ENCODE measurements around the gene CHM.
"Not testable (repeated sequence)": the region's sequence is repeated elsewhere in the genome, so short reads cannot be mapped to it uniquely, and the experiment has no call there.

Gene CHM

GRCh38 chrX:85994797-85995196, 52.6 kb downstream of the CHM start:
- DNase-seq: no peak

DNA sequence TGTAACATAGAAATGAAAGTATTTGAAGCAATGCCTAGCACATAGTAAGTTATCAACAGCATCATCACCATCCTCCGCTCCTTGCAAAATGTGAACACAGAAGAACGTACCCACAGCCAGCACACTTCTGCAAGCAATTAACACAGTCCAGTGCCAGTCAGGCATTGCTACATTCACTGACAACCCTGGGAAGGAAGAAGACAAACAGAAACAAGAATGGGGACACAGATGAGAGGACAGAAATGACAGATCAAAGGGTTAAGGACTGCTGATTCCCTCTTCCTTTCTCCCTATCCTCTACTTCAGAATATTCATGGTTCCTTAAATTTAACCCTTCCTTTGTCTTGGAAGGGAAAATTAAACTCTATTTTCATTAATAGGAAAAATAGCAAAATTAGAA, 53.1 kb downstream of the CHM start:
- DNase-seq: no peak

- DNase-seq: no peak
Observed at GRCh38 chrX:85993539-85994197, 53.7 kb downstream of the CHM start.

- DNase-seq: peak; percentile 6
Observed at GRCh38 chrX:85992811-85993229, 54.5 kb downstream of the CHM start.

DNA sequence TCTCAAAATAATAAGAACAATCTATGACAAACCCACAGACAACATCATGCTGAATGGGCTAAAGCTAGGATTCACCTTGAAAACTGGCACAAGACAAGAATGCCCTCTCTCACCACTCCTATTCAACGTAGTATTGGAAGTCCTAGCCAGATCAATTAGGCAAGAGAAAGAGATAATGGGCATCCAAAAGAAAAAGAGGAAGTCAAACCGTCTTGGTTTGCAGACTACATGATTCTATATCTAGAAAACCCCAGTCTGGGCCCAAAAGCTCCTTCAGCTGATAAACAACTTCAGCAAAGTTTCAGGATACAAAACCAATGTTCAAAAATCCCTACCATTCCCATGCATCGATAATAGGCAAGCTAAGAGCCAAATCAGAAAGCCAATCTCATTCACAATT, 59.0 kb downstream of the CHM start:
- DNase-seq: no peak

DNA sequence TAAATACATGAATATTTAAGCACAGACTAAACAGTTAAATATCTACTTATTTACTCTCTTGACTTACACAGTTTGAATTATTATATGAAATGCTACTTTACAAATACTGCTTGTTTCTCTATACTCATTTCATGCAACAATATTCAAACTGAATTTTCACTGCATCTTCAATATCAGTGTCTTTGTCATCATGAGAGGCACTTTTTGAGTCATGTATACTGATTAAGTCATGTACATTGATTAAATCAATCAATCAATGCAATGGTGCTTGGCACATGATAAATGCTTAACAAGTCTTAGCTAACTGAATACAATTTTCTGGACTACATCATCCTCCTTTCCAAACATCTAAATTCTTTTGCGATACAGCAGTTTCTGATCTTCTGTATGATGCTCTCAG, 67.1 kb downstream of the CHM start:
- DNase-seq: no peak

- no peak for DNase-seq
Observed at GRCh38 chrX:85977218-85977617, 70.1 kb downstream of the CHM start.

DNA sequence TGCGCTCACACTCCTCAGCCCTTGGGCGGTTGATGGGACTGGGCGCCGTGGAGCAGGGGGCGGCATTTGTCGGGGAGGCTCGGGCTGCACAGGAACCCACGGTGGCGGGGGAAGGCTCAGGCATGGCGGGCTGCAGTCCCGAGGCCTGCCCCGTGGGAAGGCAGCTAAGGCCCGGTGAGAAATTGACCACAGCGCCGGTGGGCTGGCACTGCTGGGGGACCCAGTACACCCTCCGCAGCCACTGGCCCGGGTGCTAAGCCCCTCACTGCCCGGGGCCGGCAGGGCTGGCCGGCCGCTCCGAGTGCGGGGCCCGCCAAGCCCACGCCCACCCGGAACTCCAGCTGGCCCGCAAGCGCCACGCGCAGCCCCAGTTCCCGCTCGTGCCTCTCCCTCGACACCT, 75.0 kb downstream of the CHM start:
- not testable (repeated sequence) for DNase-seq

- no peak for DNase-seq
Observed at GRCh38 chrX:85964744-85965143, 82.6 kb downstream of the CHM start.

DNA sequence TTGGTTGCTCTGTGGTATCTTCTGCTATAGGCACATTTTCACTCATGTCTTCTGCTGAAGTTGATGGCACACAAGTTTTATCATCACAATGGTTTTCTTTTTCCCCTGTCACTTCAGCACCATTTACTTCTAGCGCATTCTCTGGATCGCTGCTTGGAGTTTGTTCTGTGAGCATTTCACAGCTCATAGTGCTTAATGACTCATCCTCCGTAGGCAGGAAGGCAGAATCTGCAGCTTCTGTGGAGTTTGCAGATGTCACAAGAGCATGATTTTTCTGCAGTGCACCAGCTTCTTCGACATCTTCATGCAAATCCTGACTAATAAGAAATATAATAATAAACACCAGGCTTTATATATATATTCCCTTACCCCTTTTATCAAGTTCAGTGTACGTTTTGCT, 83.6 kb downstream of the CHM start:
- DNase-seq: no peak

DNA sequence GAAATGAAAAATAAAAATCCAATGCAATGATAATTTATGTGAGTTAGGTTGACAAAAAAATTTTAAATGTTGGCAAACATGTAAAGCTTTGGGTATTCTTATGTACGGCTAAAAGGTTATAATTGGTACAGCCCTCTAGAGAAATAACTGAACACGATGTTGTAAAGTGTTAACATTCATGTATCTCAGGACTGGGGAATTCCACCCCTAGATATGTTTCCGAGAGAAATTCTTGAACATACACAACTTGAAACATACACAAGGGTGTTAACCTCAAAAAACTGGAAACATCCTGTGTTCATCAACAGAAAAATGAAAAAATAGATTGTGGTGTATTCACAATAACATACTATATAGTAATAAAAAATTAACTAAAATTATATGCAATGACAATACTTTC, 91.8 kb downstream of the CHM start:
- no peak for DNase-seq

GRCh38 chrX:85944751-85945150, 102.6 kb downstream of the CHM start:
- not testable (repeated sequence) for DNase-seq

GRCh38 chrX:85941275-85941674, 106.1 kb downstream of the CHM start:
- no peak for DNase-seq

- not testable (repeated sequence) for DNase-seq
Observed at GRCh38 chrX:85939942-85940341, 107.4 kb downstream of the CHM start.

- not testable (repeated sequence) for DNase-seq
Observed at GRCh38 chrX:85934399-85934798, 113.0 kb downstream of the CHM start.

DNA sequence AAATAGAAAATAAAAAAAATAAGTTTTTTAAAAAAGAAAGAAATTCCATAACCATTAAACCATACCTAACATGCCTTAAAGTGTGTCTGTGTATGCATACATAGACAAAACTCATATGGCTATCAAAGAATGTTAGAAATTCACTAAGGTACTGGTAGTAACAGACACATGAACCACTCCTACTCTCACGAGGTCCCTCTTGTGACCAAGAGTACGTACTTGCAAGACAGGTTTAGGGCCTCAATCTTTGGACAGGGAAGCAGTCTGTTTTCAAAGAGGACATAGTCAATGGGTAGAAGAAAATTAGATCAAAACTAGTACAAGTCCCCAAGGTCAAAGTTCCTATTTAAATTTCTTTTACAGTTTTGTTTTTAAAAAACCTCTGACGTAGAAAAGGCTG, 117.3 kb downstream of the CHM start:
- DNase-seq: no peak

GRCh38 chrX:85928606-85929005, 118.8 kb downstream of the CHM start:
- no peak for DNase-seq

DNA sequence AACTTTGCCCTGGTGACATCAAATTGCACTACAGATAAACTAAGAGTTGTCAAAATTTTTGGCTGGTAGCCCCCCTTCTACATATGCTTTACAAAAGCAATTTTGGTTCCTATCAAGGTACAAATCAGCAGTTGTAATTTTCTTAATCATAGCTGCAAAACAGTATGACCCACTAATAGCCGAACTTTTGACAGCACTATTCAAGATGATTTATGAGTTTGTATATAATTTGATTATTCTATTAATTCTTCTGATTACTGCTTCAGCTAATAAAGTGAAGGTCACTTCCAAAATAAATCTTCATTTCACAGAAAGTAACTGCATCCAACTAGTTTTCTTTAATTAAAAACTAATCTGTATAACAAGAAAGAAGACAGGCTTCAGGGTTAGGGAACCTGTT, 119.6 kb downstream of the CHM start:
- DNase-seq: no peak

DNA sequence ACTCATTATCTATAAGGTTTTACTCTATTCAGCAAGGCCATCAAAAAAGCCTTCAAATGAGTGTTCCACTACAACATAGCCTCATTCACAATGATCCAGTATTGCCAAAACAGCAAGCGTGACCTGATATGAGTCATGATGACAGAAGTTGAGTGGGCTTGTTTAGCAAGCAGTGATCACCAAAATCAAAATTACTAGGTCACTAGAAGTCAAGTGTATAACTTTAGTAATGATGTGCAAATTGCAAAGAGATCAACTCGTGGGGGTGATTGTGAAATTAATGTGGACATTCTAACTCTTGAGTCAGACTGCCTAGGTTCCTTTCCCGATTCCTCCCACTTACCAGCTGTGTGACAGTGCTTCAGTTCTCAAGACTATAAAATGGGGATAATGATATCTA, 124.5 kb downstream of the CHM start:
- DNase-seq: no peak

DNA sequence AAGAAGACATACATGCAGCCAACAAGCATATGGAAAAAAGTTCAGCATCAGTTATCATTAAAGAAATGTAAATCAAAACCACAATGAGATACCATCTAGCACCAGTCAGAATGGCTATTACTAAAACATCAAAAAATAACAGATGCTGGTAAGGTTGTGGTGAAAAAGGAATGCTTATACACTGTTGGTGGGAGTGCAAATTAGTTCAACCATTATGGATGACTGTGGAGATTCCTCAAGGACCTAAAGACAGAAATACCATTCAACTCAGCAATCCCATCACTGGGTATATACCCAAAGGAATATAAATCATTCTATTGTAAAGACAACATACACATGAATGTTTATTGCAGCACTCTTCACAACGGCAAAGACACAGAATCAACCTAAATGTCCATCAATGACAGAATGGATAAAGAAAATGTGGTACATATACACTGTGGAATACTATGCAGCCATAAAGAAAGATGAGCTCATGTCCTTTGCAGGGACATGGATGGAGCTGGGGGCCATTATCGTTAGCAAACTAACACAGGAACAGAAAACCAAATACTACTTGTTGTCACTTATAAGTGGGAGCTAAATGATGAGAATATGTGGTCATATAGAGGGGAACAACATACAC, 130.6 kb downstream of the CHM start:
- DNase-seq: not testable (repeated sequence)

DNA sequence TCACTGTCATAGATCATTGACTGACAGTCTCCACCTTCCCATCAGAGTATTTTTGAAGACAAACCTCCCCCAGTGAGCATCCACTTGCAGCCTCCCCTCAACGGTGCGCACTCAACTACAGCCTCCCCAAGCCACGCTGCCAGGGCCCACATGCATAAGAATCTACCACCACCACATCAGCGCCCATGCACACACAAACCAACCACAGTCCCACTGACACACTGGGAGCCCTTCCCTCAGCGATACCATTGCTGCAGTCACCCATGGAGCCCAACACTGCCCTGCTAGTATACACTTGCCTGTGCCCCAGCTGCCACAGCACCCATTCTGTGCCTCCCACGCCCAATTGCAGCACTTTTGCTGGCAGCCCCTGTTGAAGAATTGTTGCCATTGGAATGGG, 132.9 kb downstream of the CHM start:
- DNase-seq: no peak

DNA sequence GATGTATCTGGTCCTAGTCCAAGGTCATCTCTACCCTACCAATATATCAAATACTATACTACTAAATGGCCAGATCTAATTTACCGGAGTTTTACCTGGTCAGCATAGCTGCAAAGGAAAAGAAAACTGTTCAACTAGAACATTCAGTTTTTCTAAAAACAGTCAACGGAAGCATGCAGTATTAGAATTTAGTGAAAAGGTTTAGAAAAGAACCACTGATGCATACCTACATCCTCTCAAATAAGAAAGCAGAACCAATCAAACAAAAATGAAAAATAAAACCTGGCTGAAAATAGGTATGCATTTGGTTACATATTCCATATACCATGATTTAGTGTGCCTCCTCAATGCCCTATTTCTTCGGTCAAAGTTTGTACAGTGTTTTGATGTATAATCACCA, 140.0 kb downstream of the CHM start:
- DNase-seq: no peak

GRCh38 chrX:85906399-85906798, 141.0 kb downstream of the CHM start:
- no peak for DNase-seq

DNA sequence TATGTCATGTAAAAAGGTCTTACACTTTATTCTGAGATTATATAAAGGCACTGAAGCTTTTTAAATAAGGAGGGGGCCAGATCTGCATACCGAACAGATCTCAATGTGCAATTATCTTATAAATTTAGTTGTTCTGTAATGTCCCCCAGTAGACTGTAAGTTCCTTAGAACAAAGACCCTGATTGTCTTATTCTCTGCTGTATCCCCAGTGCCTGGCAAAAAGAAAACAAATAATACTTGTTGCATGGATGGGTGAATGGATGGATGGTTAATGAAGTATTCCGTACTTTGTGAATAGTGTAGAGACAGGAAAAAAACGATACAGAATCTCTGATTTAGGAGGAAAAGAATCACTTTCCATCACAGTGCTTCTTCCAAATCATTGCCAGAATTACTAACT, 141.5 kb downstream of the CHM start:
- no peak for DNase-seq

Measured in CD4-positive, alpha-beta T cell treated with Interleukin-6 for 4 hours (primary cell).